Sigmoid colon (tissue), 3 donors: Measurements from ENCODE around the gene SGO2.

Experiments used
- POLR2A ChIP-seq, 2 donors: fragments of 450-650 bp; IDR thresholded peaks; one replicate each; pipeline ENCODE4 v1.6.1; 2016; ENCODE audit warnings: antibody characterized with exemption in 2 of 2, mild to moderate bottlenecking in 2 of 2, moderate library complexity in 2 of 2
- TF ChIP-seq, protein P1 (sequence below), 4 experiments: fragments of 450-650 bp in 3 of 4; fragments of 200-600 bp in 1 of 4; IDR thresholded peaks; one replicate each; pipeline ENCODE4 v1.5.1; 2016 to 2019; ENCODE audit warnings: antibody characterized with exemption in 4 of 4, mild to moderate bottlenecking in 3 of 4, moderate library complexity in 2 of 4

GRCh38 chr2:200625282-200625681 is 99.3 kb downstream of the SGO2 start:
- TF ChIP-seq, protein P1, sequence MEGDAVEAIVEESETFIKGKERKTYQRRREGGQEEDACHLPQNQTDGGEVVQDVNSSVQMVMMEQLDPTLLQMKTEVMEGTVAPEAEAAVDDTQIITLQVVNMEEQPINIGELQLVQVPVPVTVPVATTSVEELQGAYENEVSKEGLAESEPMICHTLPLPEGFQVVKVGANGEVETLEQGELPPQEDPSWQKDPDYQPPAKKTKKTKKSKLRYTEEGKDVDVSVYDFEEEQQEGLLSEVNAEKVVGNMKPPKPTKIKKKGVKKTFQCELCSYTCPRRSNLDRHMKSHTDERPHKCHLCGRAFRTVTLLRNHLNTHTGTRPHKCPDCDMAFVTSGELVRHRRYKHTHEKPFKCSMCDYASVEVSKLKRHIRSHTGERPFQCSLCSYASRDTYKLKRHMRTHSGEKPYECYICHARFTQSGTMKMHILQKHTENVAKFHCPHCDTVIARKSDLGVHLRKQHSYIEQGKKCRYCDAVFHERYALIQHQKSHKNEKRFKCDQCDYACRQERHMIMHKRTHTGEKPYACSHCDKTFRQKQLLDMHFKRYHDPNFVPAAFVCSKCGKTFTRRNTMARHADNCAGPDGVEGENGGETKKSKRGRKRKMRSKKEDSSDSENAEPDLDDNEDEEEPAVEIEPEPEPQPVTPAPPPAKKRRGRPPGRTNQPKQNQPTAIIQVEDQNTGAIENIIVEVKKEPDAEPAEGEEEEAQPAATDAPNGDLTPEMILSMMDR (IDR thresholded peaks at IDR 0.05): no peak
- TF ChIP-seq POLR2A (IDR thresholded peaks at IDR 0.05): no peak
